Measurements from ENCODE around the gene UMODL1. TPM values are rescaled to one million over a fixed set of nuclear protein-coding genes. Genes with fewer than 3 reads are reported as not detected.

Gene UMODL1
- total RNA-seq, 2 experiments from 2014 or later = 0.26 to 0.30 TPM

DNA sequence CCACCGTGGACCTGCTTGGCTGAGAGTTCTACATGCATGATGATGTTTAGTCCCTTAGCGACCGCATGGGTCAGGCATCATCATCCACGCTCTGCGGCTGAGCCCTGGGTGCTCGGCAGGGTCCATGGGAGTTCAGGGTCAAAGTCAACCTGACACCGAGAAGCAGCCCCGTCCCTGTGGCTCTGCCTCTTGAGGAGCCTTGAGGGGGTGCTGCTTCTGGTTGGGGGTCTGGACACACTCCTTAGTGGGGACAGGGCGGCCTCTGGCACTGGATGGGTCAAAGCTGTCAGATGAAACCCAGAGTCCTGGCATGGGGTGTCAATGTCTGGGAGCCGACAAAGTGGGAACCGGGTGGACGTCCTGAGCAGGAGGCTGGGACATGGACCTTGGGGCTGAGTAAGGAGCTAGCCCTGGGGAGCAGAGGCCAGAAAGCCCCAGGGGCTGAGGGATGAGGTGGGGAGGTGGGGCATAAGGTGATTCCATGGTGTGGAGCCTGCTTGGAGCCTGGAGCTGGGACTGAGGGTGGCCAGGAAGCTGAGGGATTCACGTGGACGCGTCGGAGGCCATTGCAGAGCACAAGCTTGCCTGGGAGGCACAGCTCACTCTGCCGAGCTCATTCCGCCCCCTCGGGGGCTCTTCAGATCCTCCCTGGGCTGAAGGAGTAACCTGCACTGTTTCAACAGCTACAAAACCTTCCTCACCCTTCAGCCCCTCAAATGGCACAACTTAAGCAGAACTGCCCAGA is 53.9 kb downstream of the UMODL1 start:
- no peaks in the 10 kb centered on the region for H3K36me3 Mint-ChIP-seq
- no peak for ATAC-seq (ENCODE audit: low read depth)
- POLR2A ChIA-PET = interaction anchor here (0.7 kb wide), 2 partner anchors 110 to 363 kb away, joined by 3 to 4 read pairs; no protein-coding TSS in a partner anchor

DNA sequence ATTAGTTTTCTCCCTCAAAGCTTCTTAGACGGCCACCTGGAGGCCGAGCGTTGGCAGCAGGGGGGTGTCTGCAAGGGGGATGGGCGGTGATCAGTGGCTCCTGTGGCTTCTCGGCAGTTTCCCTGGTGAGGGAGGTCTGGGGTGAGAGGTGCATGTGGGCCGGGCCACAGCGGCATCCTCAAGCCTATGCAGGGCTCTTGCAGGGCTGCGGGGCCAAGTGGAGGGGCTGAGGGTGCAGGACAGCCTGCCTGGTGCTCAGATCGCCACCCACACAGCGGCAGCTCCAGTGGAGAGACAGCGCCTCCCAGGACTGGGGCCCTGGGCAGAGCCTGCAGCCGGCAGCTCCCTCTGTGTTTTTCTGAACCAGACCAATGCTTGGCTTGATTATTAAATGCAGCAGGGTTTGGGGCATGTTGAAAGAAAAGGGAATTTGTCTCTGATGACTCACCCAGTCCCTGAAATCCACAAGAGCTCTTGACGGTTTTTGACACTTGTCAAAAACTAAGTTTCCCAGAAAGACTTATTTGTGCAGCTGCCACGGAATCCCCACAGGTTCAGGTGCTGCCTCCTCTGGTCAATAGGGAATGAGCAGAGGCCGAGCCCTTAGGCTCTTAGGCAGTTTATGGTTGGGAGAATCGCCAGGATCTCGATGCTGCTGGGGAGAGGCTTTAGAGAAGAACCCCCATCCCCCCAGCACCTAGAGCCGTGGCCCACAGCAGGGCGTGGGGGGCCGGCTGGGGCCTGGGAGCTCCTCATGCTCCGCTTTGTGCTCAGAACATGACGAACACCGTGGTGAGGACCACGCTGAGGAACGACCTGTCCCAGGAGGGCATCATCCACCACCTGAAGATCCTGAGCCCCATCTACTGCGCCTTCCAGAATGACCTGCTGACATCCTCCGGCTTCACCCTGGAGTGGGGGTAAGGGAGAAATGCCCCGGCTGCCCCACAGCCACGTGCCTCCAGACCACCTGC is 54.7 kb downstream of the UMODL1 start:
- Mint-ChIP-seq H3K4me1 (peaks cover 17% of the 10 kb centered on the region), H3K27ac (peak overlapping the region; percentile 58), H3K27me3 (peaks cover 21% of the 10 kb centered on the region), H3K36me3 (no peaks in the 10 kb centered on the region), H3K9me3 (no peaks in the 10 kb centered on the region), H3K4me3 (no peak overlapping the region)
- POLR2A ChIA-PET = interaction anchor here (0.7 kb wide), 2 partner anchors 109 to 363 kb away, joined by 3 to 4 read pairs; no protein-coding TSS in a partner anchor
- ATAC-seq (ENCODE audit: low read depth) (peak; percentile 35), DNase-seq (no peak)

More for the DNA sequence above, 53.9 kb downstream of the UMODL1 start:
- Mint-ChIP-seq H3K9me3 (no peaks in the 10 kb centered on the region), H3K4me3 (no peak overlapping the region), H3K27me3 (peaks cover 27% of the 10 kb centered on the region), H3K4me1 (peaks cover 21% of the 10 kb centered on the region), H3K27ac (peak overlapping the region; percentile 58)
- no peak for DNase-seq

DNA sequence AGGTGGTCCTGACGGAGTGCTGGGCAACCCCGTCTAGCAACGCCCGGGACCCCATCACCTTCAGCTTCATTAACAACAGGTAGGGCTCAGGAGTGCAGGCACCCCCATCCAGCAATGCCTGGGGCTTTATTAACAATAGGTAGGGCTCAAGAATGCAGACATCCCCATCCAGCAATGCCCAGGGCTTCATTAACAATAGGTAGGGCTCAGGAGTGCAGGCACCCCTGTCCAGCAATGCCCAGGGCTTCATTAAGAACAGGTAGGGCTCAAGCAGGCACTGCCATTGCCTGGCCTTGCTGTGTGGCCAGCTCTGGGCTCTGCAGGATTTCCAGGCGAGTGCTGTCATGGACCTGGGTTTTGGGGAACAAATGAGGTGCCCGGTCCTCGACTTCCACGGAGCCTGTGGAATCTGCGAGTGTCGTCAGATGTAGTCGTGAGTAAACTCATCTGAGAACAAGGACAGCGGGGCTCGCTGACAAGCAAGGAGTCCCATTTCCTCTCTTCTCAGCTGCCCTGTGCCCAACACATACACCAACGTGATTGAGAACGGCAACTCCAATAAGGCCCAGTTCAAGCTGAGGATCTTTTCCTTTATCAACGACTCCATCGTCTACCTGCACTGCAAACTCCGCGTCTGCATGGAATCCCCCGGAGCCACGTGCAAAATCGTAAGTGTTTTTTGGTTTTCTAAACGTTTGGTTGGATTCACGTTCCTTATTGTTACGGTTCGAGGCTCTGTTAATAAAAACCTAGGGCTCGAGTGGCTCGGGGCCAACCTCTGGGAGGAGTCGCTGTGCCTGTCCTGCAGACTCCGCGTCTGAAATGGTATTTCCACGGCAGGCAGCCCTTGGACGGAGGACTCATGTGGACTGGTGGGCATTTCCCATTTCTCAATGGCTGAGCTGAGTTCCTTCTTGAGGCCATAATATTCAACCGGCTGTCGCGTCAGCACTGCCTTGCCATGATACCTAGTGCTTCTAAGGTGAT is 56.3 kb downstream of the UMODL1 start:
- no peak for DNase-seq
- H3K27ac Mint-ChIP-seq = no peak overlapping the region
- no peaks in the 10 kb centered on the region for H3K9me3 Mint-ChIP-seq
- no peak overlapping the region for H3K4me3 Mint-ChIP-seq
- H3K27me3 Mint-ChIP-seq = peaks cover 8% of the 10 kb centered on the region
- POLR2A ChIA-PET = no interaction called here
- H3K36me3 Mint-ChIP-seq = no peaks in the 10 kb centered on the region
- peaks cover 10% of the 10 kb centered on the region for H3K4me1 Mint-ChIP-seq
- ATAC-seq (ENCODE audit: low read depth) = no peak

DNA sequence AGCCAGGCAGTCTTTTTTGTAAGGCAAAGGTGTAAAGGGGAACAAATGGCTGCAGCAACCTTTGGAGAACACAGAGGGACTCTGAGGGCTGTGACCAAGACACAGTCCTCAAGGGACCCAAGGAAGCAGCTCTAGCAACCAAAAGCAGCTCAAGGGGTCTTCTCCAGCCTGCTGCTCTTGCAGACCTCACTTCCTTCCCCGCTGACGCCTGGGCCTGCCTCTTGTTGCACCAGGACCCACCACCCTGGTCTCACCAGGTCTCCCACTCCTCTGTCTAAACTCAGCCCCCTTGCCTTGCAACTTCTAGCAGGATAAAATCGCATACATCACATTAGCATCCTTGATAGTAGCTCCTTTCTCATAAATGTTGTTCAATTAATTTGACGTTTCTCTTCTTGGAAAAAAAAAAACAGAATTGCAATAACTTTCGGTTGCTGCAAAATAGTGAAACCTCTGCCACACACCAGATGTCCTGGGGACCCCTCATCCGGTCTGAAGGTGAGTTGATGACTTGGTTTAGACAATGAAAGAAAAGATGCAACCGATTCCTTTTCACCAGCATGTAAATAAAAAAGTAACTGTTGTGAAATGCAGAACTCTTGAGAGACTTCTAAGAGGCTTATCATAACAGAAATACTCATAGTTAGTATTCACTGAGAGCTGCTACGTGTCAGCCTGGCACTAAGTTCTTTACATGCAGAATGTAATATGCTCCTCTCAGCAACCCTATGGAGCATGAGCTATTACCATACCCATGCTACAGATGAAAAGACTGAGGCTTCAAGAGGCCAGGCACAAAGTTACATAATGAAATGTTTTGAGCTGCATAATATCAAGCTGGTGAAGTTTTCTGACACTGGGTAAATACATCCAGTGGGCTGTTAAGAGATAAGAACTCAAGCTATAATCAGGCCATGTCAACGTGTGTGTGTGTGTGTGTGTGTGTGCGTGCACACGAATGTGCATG is 58.5 kb downstream of the UMODL1 start:
- ATAC-seq (ENCODE audit: low read depth) (no peak), DNase-seq (no peak)
- Mint-ChIP-seq H3K9me3 (no peaks in the 10 kb centered on the region), H3K36me3 (no peaks in the 10 kb centered on the region), H3K27me3 (peaks cover 3% of the 10 kb centered on the region), H3K4me3 (peak overlapping the region; percentile 17), H3K4me1 (peaks cover 4% of the 10 kb centered on the region), H3K27ac (peak overlapping the region; percentile 71)
- POLR2A ChIA-PET = interaction anchor here (0.6 to 1.3 kb wide), 5 partner anchors 12 to 162 kb away, joined by 3 to 5 read pairs (median 3); partner anchors contain the start of gene ABCG1

- Mint-ChIP-seq H3K9me3 (no peaks in the 10 kb centered on the region), H3K36me3 (no peaks in the 10 kb centered on the region), H3K27me3 (peaks cover 3% of the 10 kb centered on the region), H3K4me3 (no peak overlapping the region), H3K4me1 (peaks cover 3% of the 10 kb centered on the region), H3K27ac (no peak overlapping the region)
- no peak for DNase-seq
- POLR2A ChIA-PET = interaction anchor here (1.2 to 1.3 kb wide), 2 partner anchors 13 to 88 kb away, joined by 3 to 5 read pairs; partner anchors contain the start of gene ABCG1
- no peak for ATAC-seq (ENCODE audit: low read depth)
Measured at GRCh38 chr21:42130441-42130840, 59.3 kb downstream of the UMODL1 start.

- H3K36me3 Mint-ChIP-seq = no peaks in the 10 kb centered on the region
- H3K4me1 Mint-ChIP-seq = peaks cover 3% of the 10 kb centered on the region
- no peak for ATAC-seq (ENCODE audit: low read depth)
- POLR2A ChIA-PET = no interaction called here
- no peak overlapping the region for H3K4me3 Mint-ChIP-seq
- H3K9me3 Mint-ChIP-seq = no peaks in the 10 kb centered on the region
- DNase-seq = no peak
- H3K27ac Mint-ChIP-seq = no peak overlapping the region
- peaks cover 3% of the 10 kb centered on the region for H3K27me3 Mint-ChIP-seq
Measured at GRCh38 chr21:42132183-42132582, 61.1 kb downstream of the UMODL1 start.

DNA sequence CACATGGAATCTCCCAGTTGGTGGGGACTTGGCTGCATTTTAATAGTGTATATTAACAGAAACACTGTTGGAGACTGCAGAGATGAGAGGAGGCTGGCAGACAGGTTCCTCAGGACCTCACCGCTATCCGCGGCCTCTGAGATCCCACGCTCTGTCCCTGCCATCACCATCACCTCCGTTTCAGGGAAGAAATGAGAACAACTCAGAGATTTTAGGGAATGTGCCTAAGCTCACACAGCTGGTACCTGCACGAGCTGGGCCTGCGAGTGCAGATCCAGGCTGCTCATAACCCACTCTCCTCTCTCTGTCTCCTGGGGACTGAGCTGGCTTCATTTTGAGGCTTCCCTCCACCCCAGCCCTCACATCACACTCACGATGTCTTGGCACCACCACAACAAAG is 62.0 kb downstream of the UMODL1 start:
- no peaks in the 10 kb centered on the region for H3K36me3 Mint-ChIP-seq
- peaks cover 3% of the 10 kb centered on the region for H3K4me1 Mint-ChIP-seq
- no peak overlapping the region for H3K4me3 Mint-ChIP-seq
- no peaks in the 10 kb centered on the region for H3K9me3 Mint-ChIP-seq
- POLR2A ChIA-PET = no interaction called here
- H3K27ac Mint-ChIP-seq = no peak overlapping the region
- ATAC-seq (ENCODE audit: low read depth) (no peak), DNase-seq (no peak)
- peaks cover 2% of the 10 kb centered on the region for H3K27me3 Mint-ChIP-seq

GRCh38 chr21:42135386-42136052 is 64.4 kb downstream of the UMODL1 start:
- Mint-ChIP-seq H3K27me3 (peaks cover 2% of the 10 kb centered on the region), H3K9me3 (no peaks in the 10 kb centered on the region), H3K27ac (no peak overlapping the region), H3K4me1 (no peaks in the 10 kb centered on the region), H3K4me3 (no peak overlapping the region), H3K36me3 (no peaks in the 10 kb centered on the region)
- ATAC-seq (ENCODE audit: low read depth) = no peak
- POLR2A ChIA-PET = no interaction called here
- DNase-seq = no peak

GRCh38 chr21:42137191-42137904 is 66.2 kb downstream of the UMODL1 start:
- Mint-ChIP-seq H3K27me3 (peaks cover 2% of the 10 kb centered on the region), H3K27ac (no peak overlapping the region), H3K9me3 (no peaks in the 10 kb centered on the region), H3K36me3 (no peaks in the 10 kb centered on the region), H3K4me1 (no peaks in the 10 kb centered on the region), H3K4me3 (no peak overlapping the region)
- DNase-seq (no peak), ATAC-seq (ENCODE audit: low read depth) (no peak)
- POLR2A ChIA-PET = no interaction called here

GRCh38 chr21:42140196-42140934 is 69.2 kb downstream of the UMODL1 start:
- Mint-ChIP-seq H3K4me1 (peaks cover 1% of the 10 kb centered on the region), H3K36me3 (no peaks in the 10 kb centered on the region), H3K9me3 (no peaks in the 10 kb centered on the region), H3K27ac (no peak overlapping the region), H3K4me3 (no peak overlapping the region), H3K27me3 (peaks cover 5% of the 10 kb centered on the region)
- DNase-seq (no peak), ATAC-seq (ENCODE audit: low read depth) (no peak)
- POLR2A ChIA-PET = no interaction called here

Measured in activated naive CD8-positive, alpha-beta T cell treated with anti-CD3 and anti-CD28 coated beads, Interleukin-2, amount 10 ng/mL, durations not matched to agents 7 days and 5 days (primary cell).